Thymus (tissue), 11 donors: ENCODE data around the gene SLC25A21. TPM values are rescaled to one million over a fixed set of nuclear protein-coding genes. Genes with fewer than 3 reads are reported as not detected.
A peak's percentile ranks its signal among the peaks of the same experiment; 100 is the strongest.
"Not testable (repeated sequence)": the region's sequence is repeated elsewhere in the genome, so short reads cannot be mapped to it uniquely, and the experiment has no call there.

Source experiments
- DNase-seq, 9 donors: peaks; one replicate each; pipeline ENCODE4 v3.0.0-alpha.2; 2013; ENCODE audit warnings: low spot score in 9 of 9, low read depth in 6 of 9, missing footprints in 1 of 9
- H3K27ac ChIP-seq, 2 donors: one replicate each; pipeline ENCODE4 v1.5.1; 2013; ENCODE audit warnings: control low read depth in 1 of 2, low read depth in 1 of 2, low read length in 1 of 2, mild to moderate bottlenecking in 1 of 2, moderate library complexity in 1 of 2
- H3K27me3 ChIP-seq, 2 donors: one replicate each; pipeline ENCODE4 v1.5.1; 2013; ENCODE audit warnings: low read length in 1 of 2; ENCODE audit not compliant: control insufficient read depth in 2 of 2, insufficient read depth in 1 of 2
- H3K36me3 ChIP-seq, 2 donors: one replicate each; pipeline ENCODE4 v1.5.1; 2013; ENCODE audit warnings: low read length in 1 of 2, mild to moderate bottlenecking in 1 of 2, moderate library complexity in 1 of 2; ENCODE audit not compliant: control insufficient read depth in 2 of 2, insufficient read depth in 2 of 2
- H3K4me1 ChIP-seq, 2 donors: one replicate each; pipeline ENCODE4 v1.5.1; 2013; ENCODE audit warnings: low read length in 2 of 2; ENCODE audit not compliant: control insufficient read depth in 2 of 2, insufficient read depth in 2 of 2
- H3K4me3 ChIP-seq, 2 donors: one replicate each; pipeline ENCODE4 v1.5.1; 2013; ENCODE audit warnings: low read length in 2 of 2, control low read depth in 1 of 2, mild to moderate bottlenecking in 1 of 2
- H3K9me3 ChIP-seq, 2 donors: one replicate each; pipeline ENCODE4 v1.5.1; 2013; ENCODE audit warnings: low read length in 1 of 2, mild to moderate bottlenecking in 1 of 2; ENCODE audit not compliant: control insufficient read depth in 2 of 2, insufficient read depth in 1 of 2
- WGBS: extraction: QIAGEN DNeasy Blood & Tissue Kit; methylation state at CpG from one replicate; pipeline ENCODE4 v1.1.7; 2013; 5-methylcytosine and 5-hydroxymethylcytosine counted together
- polyA plus RNA-seq: library from polyadenylated mRNA; stranded (reverse); fragments of 200-250 nt; gene quantifications from one replicate; pipeline ENCODE4 v1.2.3, GENCODE V29; 2013
- total RNA-seq: library from RNA; stranded (reverse); fragments of 120-200 nt; gene quantifications from one replicate; pipeline ENCODE4 v1.2.4, GENCODE V29; 2013
- donor health status: healthy.

SLC25A21 gene
- total and polyA plus RNA-seq, 2 donors: 0.46 to 0.90 TPM

DNA sequence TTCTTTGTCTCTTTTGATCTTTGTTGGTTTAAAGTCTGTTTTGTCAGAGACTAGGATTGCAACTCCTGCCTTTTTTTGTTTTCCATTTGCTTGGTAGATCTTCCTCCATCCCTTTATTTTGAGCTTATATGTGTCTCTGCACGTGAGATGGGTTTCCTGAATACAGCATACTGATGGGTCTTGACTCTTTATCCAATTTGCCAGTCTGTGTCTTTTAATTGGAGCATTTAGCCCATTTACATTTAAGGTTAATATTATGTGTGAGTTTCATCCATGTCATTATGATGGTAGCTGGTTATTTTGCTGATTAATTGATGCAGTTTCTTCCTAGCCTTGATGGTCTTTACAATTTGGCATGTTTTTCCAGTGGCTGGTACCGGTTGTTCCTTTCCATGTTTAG lies 276.1 kb downstream of the SLC25A21 start:
- DNase-seq, H3K36me3 ChIP-seq, H3K4me3 ChIP-seq, H3K27me3 ChIP-seq, H3K27ac ChIP-seq, H3K9me3 ChIP-seq, H3K4me1 ChIP-seq: not testable (repeated sequence)
- 95% methylated on average over 2 of the region's 2 CpGs for WGBS

- no peaks in the 10 kb centered on the region for H3K36me3 ChIP-seq
- no peaks in the 10 kb centered on the region for H3K9me3 ChIP-seq
- no peak overlapping the region for H3K4me3 ChIP-seq
- no peak for DNase-seq
- no peak overlapping the region for H3K27ac ChIP-seq
- no peaks in the 10 kb centered on the region for H3K4me1 ChIP-seq
- no peaks in the 10 kb centered on the region for H3K27me3 ChIP-seq
- WGBS: 94% methylated on average over 2 of the region's 2 CpGs
Measured at GRCh38 chr14:36884049-36884448, 288.4 kb downstream of the SLC25A21 start.

- no peaks in the 10 kb centered on the region for H3K9me3 ChIP-seq
- H3K4me3 ChIP-seq: no peak overlapping the region
- H3K4me1 ChIP-seq: no peaks in the 10 kb centered on the region
- no peak overlapping the region for H3K27ac ChIP-seq
- no peak for DNase-seq
- no peaks in the 10 kb centered on the region for H3K27me3 ChIP-seq
- 74% methylated on average over 3 of the region's 3 CpGs for WGBS
- H3K36me3 ChIP-seq: no peaks in the 10 kb centered on the region
Measured at GRCh38 chr14:36880276-36880675, 292.1 kb downstream of the SLC25A21 start.

DNA sequence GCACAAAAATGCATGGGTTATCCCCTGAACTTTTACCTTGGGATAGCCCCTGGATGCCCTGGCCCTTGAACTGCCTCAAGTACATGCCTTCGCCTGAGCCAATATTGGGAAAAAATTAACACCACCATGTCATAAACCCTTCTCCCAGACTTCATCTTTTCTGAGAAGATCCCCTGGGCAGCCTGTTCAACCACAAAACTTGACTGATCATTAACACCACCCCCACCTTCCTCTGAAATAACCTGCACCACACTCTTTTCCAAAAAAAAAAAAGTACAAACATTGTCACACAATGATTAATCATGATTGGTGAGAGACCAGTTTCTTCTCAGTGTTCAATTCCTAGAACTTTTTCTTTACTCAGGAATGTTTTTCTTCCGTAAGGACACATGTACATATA lies 292.8 kb downstream of the SLC25A21 start:
- Histone ChIP-seq H3K36me3 (no peaks in the 10 kb centered on the region), H3K9me3 (no peaks in the 10 kb centered on the region), H3K27me3 (no peaks in the 10 kb centered on the region), H3K4me3 (no peak overlapping the region), H3K27ac (no peak overlapping the region), H3K4me1 (no peaks in the 10 kb centered on the region)
- no peak for DNase-seq
- WGBS: 68% methylated on average over 2 of the region's 2 CpGs

GRCh38 chr14:36874396-36875138 lies 297.8 kb downstream of the SLC25A21 start:
- no peak overlapping the region for H3K27ac ChIP-seq

DNA sequence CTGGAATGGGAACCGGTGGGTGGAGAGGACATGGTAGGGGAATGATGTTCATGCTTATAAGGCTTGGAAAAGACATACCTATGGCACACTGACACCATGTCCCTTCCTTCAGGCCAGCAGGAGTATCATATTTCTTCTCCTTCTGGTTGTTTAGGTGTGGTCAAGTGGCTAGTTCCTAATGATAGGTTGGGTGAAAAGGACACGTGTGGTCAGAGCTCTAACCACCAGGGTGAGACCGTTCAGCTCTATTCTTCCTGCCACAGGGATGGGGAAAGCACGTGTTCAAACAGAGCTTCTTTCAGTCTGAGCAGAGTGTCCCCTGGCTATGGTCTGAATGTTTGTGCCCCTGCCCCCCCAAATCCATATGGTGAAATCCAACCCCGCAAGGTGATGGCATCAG lies 301.6 kb downstream of the SLC25A21 start:
- DNase-seq: no peak
- Histone ChIP-seq H3K4me1 (no peaks in the 10 kb centered on the region), H3K9me3 (no peaks in the 10 kb centered on the region), H3K4me3 (no peak overlapping the region), H3K27me3 (no peaks in the 10 kb centered on the region), H3K36me3 (no peaks in the 10 kb centered on the region), H3K27ac (no peak overlapping the region)
- WGBS: 84% methylated on average over 5 of the region's 5 CpGs

More at GRCh38 chr14:36874396-36875138, 297.8 kb downstream of the SLC25A21 start:
- H3K36me3 ChIP-seq: no peaks in the 10 kb centered on the region
- no peak overlapping the region for H3K4me3 ChIP-seq
- H3K9me3 ChIP-seq: no peaks in the 10 kb centered on the region
- H3K27me3 ChIP-seq: no peaks in the 10 kb centered on the region
- WGBS: 78% methylated on average over 6 of the region's 6 CpGs
- no peaks in the 10 kb centered on the region for H3K4me1 ChIP-seq
- DNase-seq: peak in 1 of 9 donors; percentile 10

DNA sequence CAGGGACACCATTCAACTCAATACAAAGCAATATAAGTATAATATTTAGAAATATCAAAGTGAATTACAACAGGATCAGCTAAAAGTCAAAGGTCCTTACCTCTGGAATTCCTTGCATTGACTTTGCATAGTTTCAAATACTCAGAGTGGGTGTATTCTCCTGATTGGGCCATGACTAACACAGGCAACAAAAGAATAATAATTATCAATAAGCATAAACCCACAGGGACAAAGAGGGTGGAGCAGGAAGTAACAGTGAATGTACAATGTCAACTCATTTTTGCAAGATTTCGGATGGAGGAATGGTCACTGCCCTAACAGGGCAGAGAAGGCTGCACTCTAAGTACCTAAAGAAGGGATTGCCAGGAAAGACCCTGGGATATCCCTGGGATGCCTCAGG lies 303.3 kb downstream of the SLC25A21 start:
- no peak overlapping the region for H3K27ac ChIP-seq
- no peaks in the 10 kb centered on the region for H3K27me3 ChIP-seq
- 96% methylated on average over 1 of the region's 1 CpG for WGBS
- H3K9me3 ChIP-seq: no peaks in the 10 kb centered on the region
- H3K4me3 ChIP-seq: no peak overlapping the region
- H3K36me3 ChIP-seq: no peaks in the 10 kb centered on the region
- no peak for DNase-seq
- H3K4me1 ChIP-seq: no peaks in the 10 kb centered on the region

DNA sequence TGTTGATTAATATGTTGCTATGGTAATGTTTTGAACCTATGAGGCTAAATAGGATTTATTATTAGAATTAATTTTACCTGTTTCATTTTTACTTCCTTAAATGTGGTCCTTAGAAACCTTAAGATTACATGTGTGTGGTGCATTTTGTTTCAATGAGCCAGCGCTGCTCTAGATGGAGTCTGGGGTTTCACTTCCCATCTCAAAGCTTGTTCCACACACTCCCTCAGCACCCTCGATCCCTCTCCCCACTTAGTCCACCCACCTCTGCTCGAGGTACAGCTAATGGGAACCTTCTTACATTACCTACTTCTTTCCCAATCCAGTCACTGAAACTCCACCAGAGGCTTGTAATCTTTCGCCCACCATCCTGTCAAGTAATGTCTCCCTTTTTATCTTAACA lies 305.5 kb downstream of the SLC25A21 start:
- H3K27me3 ChIP-seq: no peaks in the 10 kb centered on the region
- no peak overlapping the region for H3K27ac ChIP-seq
- WGBS: 84% methylated on average over 4 of the region's 4 CpGs
- H3K36me3 ChIP-seq: no peaks in the 10 kb centered on the region
- no peak for DNase-seq
- no peaks in the 10 kb centered on the region for H3K9me3 ChIP-seq
- no peak overlapping the region for H3K4me3 ChIP-seq
- H3K4me1 ChIP-seq: no peaks in the 10 kb centered on the region

GRCh38 chr14:36863271-36863670 lies 309.1 kb downstream of the SLC25A21 start:
- Histone ChIP-seq H3K4me1 (no peaks in the 10 kb centered on the region), H3K9me3 (no peaks in the 10 kb centered on the region), H3K36me3 (no peaks in the 10 kb centered on the region), H3K27ac (no peak overlapping the region), H3K4me3 (no peak overlapping the region), H3K27me3 (no peaks in the 10 kb centered on the region)
- 86% methylated on average over 3 of the region's 3 CpGs for WGBS
- DNase-seq: no peak
